ENCODE data around the gene NUDT8. TPM values are rescaled to one million over a fixed set of nuclear protein-coding genes. Genes with fewer than 3 reads are reported as not detected.
"Not testable (repeated sequence)": the region's sequence is repeated elsewhere in the genome, so short reads cannot be mapped to it uniquely, and the experiment has no call there.

NUDT8 gene
- total and polyA plus RNA-seq, 3 experiments from 2014 or later: 3.5 to 27.9 (median 26.2) TPM

- POLR2A ChIA-PET; H3K4me1 Mint-ChIP-seq; H3K27me3 Mint-ChIP-seq; H3K4me3 ChIP-seq (ENCODE audit: low read length); H3K27ac ChIP-seq (ENCODE audit: low read depth, low read length); H3K36me3 ChIP-seq (ENCODE audit: insufficient read depth, low read length); CTCF ChIA-PET; DNase-seq; H3K36me3 Mint-ChIP-seq; H3K4me1 ChIP-seq (ENCODE audit: insufficient read depth, low read length); H3K4me3 Mint-ChIP-seq; H3K9me3 ChIP-seq (ENCODE audit: low read length); H3K9me3 Mint-ChIP-seq; H3K27me3 ChIP-seq (ENCODE audit: insufficient read depth, low read length, poor library complexity, severe bottlenecking): not testable (repeated sequence)
- peak overlapping the region in 1 of 8 donors; percentile 14 for H3K27ac Mint-ChIP-seq
Observed at GRCh38 chr11:67623795-67624194, 5.9 kb downstream of the NUDT8 start.

DNA sequence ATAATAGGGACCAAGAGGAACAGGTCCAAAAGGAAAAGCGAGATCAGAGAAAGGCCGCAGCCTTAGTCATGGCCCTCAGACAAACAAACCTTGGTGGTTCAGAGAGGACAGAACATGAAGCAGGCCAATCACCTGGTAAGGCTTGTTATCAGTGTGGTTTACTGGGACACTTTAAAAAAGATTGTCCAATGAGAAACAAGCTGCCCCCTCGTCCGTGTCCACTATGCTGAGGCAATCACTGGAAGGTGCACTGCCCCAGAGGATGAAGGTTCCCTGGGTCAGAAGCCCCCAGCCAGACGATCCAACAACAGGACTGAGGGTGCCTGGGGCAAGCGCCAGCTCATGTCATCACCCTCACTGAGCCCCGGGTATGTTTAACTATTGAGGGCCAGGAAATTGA lies 6.8 kb downstream of the NUDT8 start:
- H3K9me3 Mint-ChIP-seq; H3K4me3 Mint-ChIP-seq; H3K9me3 ChIP-seq (ENCODE audit: low read length); H3K27ac Mint-ChIP-seq; H3K36me3 ChIP-seq (ENCODE audit: insufficient read depth, low read length); H3K4me3 ChIP-seq (ENCODE audit: low read length); DNase-seq; H3K4me1 ChIP-seq (ENCODE audit: insufficient read depth, low read length); H3K27ac ChIP-seq (ENCODE audit: low read depth, low read length); POLR2A ChIA-PET; CTCF ChIA-PET; H3K4me1 Mint-ChIP-seq; H3K27me3 ChIP-seq (ENCODE audit: insufficient read depth, low read length, poor library complexity, severe bottlenecking); H3K36me3 Mint-ChIP-seq; H3K27me3 Mint-ChIP-seq: not testable (repeated sequence)

DNA sequence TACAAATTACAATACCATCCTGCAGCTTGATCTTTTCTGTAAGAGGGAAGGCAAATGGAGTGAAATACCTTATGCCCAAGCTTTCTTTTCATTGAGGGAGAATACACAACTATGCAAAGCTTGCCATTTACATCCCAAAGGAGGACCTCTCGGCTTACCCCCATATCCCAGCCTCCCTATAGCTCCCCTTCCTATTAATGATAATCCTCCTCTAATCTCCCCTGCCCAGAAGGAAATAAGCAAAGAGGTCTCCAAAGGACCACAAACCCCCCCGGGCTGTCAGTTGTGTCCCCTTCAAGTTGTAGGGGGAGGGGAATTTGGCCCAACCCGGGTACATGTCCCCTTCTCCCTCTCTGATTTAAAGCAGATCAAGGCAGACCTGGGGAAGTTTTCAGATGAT lies 7.8 kb downstream of the NUDT8 start:
- H3K27ac Mint-ChIP-seq; H3K4me3 ChIP-seq (ENCODE audit: low read length); POLR2A ChIA-PET; H3K9me3 ChIP-seq (ENCODE audit: low read length); H3K27me3 ChIP-seq (ENCODE audit: insufficient read depth, low read length, poor library complexity, severe bottlenecking); H3K9me3 Mint-ChIP-seq; DNase-seq; H3K36me3 Mint-ChIP-seq; H3K36me3 ChIP-seq (ENCODE audit: insufficient read depth, low read length); H3K4me3 Mint-ChIP-seq; H3K27me3 Mint-ChIP-seq; H3K27ac ChIP-seq (ENCODE audit: low read depth, low read length); H3K4me1 ChIP-seq (ENCODE audit: insufficient read depth, low read length); CTCF ChIA-PET: not testable (repeated sequence)
- peaks cover 3 to 11% (median 8%) of the 10 kb centered on the region in 3 donors for H3K4me1 Mint-ChIP-seq

DNA sequence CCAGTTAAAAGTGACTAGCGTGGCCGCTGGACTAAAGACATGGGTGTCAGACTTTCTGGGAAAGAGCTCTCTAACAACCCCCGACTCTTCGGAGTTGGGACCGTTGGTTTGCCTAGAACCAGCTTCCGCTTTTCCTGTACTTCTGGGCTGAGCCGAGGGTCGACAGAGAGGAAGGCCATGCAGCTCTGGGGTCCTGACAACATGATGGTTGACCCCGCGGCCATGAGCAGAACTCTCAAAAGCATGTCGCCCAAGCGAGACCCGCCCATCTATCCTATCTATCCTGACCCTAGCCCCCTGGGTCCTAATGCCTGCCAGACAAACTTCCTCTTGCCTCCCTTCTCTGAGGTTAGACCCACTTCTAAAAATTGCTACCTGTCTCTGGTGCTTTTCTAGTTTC lies 9.1 kb downstream of the NUDT8 start:
- H3K27me3 ChIP-seq (ENCODE audit: insufficient read depth, low read length, poor library complexity, severe bottlenecking); H3K4me3 ChIP-seq (ENCODE audit: low read length); H3K27ac Mint-ChIP-seq; DNase-seq; H3K27me3 Mint-ChIP-seq; POLR2A ChIA-PET; H3K9me3 ChIP-seq (ENCODE audit: low read length); H3K9me3 Mint-ChIP-seq; H3K36me3 Mint-ChIP-seq; H3K4me1 ChIP-seq (ENCODE audit: insufficient read depth, low read length); H3K36me3 ChIP-seq (ENCODE audit: insufficient read depth, low read length); CTCF ChIA-PET: not testable (repeated sequence)
- H3K27ac ChIP-seq (ENCODE audit: low read depth, low read length): peak overlapping the region; percentile 57
- H3K4me1 Mint-ChIP-seq: peaks cover 10 to 13% (median 12%) of the 10 kb centered on the region in 3 donors
- peak overlapping the region in 1 of 7 donors; percentile 25 for H3K4me3 Mint-ChIP-seq

DNA sequence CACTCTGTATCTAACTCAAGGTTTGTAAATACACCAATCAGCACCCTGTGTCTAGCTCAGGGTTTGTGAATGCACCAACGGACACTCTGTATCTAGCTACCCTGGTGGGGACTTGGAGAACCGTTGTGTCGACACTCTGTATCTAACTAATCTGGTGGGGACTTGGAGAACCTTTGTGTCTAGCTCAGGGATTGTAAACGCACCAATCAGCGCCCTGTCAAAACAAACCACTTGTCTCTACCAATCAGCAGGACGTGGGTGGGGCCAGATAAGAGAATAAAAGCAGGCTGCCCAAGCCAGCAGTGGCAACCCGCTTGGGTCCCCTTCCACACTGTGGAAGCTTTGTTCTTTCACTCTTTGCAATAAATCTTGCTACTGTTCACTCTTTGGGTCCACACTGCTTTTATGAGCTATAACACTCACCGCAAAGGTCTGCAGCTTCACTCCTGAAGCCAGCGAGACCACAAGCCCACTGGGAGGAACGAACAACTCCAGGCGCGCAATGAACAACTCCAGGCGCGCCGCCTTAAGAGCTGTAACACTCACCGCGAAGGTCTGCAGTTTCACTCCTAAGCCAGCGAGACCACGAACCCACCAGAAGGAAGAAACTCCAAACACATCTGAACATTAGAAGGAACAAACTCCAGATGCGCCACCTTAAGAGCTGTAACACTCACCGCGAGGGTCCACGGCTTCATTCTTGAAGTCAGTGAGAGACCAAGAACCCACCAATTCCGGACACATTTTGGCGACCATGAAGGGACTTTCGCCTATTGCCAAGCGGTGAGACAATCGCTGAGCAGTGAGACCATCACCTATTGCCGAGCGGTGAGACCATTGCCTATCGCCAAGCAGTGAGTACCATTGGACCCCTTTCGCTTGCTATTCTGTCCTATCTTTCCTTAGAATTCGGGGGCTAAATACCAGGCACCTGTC lies 9.8 kb downstream of the NUDT8 start:
- H3K9me3 Mint-ChIP-seq; CTCF ChIA-PET; POLR2A ChIA-PET; H3K9me3 ChIP-seq (ENCODE audit: low read length); H3K27me3 ChIP-seq (ENCODE audit: insufficient read depth, low read length, poor library complexity, severe bottlenecking); H3K4me3 Mint-ChIP-seq; H3K4me3 ChIP-seq (ENCODE audit: low read length); H3K36me3 Mint-ChIP-seq; H3K36me3 ChIP-seq (ENCODE audit: insufficient read depth, low read length); H3K27me3 Mint-ChIP-seq; DNase-seq: not testable (repeated sequence)
- Mint-ChIP-seq H3K4me1 (peaks cover 10 to 19% (median 12%) of the 10 kb centered on the region in 3 donors), H3K27ac (peak overlapping the region in 2 of 8 donors; percentile 6 to 29)
- H3K27ac ChIP-seq (ENCODE audit: low read depth, low read length): peak overlapping the region; percentile 57
- H3K4me1 ChIP-seq (ENCODE audit: insufficient read depth, low read length): peaks cover 12% of the 10 kb centered on the region

GRCh38 chr11:67618901-67619659 lies 10.7 kb downstream of the NUDT8 start:
- peaks cover 18 to 28% (median 20%) of the 10 kb centered on the region in 3 donors for H3K4me1 Mint-ChIP-seq
- POLR2A ChIA-PET: not testable (repeated sequence)
- peaks cover 21% of the 10 kb centered on the region for H3K4me1 ChIP-seq (ENCODE audit: insufficient read depth, low read length)

DNA sequence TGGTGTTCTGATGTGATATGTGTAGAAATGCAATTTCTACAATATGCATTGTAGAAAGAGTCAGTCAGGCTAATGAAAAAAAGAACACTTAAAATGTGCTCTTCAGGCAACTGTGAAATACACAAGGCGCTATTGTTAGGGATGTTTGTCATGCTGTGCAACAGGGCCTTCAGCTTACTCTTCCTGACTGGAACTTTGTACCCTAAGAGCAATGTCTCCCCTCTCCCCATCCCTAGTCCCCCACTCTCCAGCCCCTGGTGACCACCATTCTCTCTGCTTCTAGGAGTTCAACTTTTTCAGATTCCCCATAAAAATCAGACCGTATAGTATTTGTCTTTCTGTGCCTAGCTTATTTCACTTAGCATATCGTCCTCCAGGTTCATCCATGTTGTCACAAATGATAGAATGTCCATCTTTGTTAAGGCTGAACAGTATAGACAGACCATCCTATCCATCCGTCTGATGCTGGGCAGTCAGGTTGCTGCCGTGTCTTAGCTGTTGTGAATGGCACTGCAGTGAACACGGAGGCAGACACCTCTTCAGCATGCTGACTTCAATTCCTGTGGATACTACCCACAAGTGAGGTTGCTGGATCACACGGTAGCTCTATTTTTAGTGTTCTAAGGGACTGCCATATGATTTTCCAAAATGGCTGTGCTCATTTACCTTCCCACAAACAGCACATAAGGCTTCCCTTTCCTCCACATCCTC lies 12.3 kb downstream of the NUDT8 start:
- Mint-ChIP-seq H3K4me3 (peak overlapping the region in 5 of 7 donors; percentile 32 to 70 (median 61)), H3K27ac (peak overlapping the region in 7 of 8 donors; percentile 17 to 79 (median 67)), H3K9me3 (no peaks in the 10 kb centered on the region), H3K27me3 (peaks cover 0 to 1% of the 10 kb centered on the region in 2 donors), H3K36me3 (peaks cover 0 to 8% (median 2%) of the 10 kb centered on the region in 3 donors), H3K4me1 (peaks cover 31 to 44% (median 32%) of the 10 kb centered on the region in 3 donors)
- H3K27ac ChIP-seq (ENCODE audit: low read depth, low read length): no peak overlapping the region
- ChIA-PET CTCF (interaction anchor here (1.2 to 1.6 kb wide), 2 partner anchors 12 to 42 kb away, joined by 3 to 6 read pairs; partner anchors contain the start of gene NUDT8), POLR2A (no interaction called here)
- H3K27me3 ChIP-seq (ENCODE audit: insufficient read depth, low read length, poor library complexity, severe bottlenecking): no peaks in the 10 kb centered on the region
- H3K4me1 ChIP-seq (ENCODE audit: insufficient read depth, low read length): peaks cover 33% of the 10 kb centered on the region
- no peak overlapping the region for H3K4me3 ChIP-seq (ENCODE audit: low read length)
- no peaks in the 10 kb centered on the region for H3K36me3 ChIP-seq (ENCODE audit: insufficient read depth, low read length)
- no peak for DNase-seq
- no peaks in the 10 kb centered on the region for H3K9me3 ChIP-seq (ENCODE audit: low read length)

More at GRCh38 chr11:67618901-67619659, 10.7 kb downstream of the NUDT8 start:
- H3K36me3 Mint-ChIP-seq; H3K27me3 ChIP-seq (ENCODE audit: insufficient read depth, low read length, poor library complexity, severe bottlenecking); H3K9me3 ChIP-seq (ENCODE audit: low read length); DNase-seq; CTCF ChIA-PET; H3K9me3 Mint-ChIP-seq; H3K4me3 Mint-ChIP-seq; H3K27ac ChIP-seq (ENCODE audit: low read depth, low read length); H3K4me3 ChIP-seq (ENCODE audit: low read length); H3K36me3 ChIP-seq (ENCODE audit: insufficient read depth, low read length); H3K27ac Mint-ChIP-seq; H3K27me3 Mint-ChIP-seq: not testable (repeated sequence)
